ENCODE measurements around the gene ATG2B.

GRCh38 chr14:96409701-96410100, 46.6 kb upstream of the ATG2B start:
- no peak for TF ChIP-seq CHD4 (IDR thresholded peaks at IDR 0.05; ENCODE audit: borderline replicate concordance)
- no peak for TF ChIP-seq BCL3 (IDR thresholded peaks at IDR 0.05)
- TF ChIP-seq CTCF (IDR thresholded peaks at IDR 0.05), result no peak
- TF ChIP-seq JUN (IDR thresholded peaks at IDR 0.05), result no peak
